Gastroesophageal sphincter (tissue), 4 donors: Measurements from ENCODE around the gene CD200R1L. TPM values are rescaled to one million over a fixed set of nuclear protein-coding genes. Genes with fewer than 3 reads are reported as not detected.

Experiments
- ATAC-seq: fragments of 150-250 bp; one replicate; pipeline ENCODE4 v1.9.1; 2016; ENCODE audit warnings: mild to moderate bottlenecking, moderate library complexity
- H3K27ac ChIP-seq, 4 donors: fragments of 200-600 bp; sonication (generic) in 3 of 4; 1 replicate in 3 of 4; 2 replicates in 1 of 4; pipeline ENCODE4 v1.5.1; 2016 to 2019
- H3K27me3 ChIP-seq: fragments of 200-600 bp; sonication (generic); one replicate; pipeline ENCODE4 v1.5.1; 2019
- H3K36me3 ChIP-seq, 2 donors: fragments of 200-600 bp; sonication (generic); one replicate each; pipeline ENCODE4 v1.5.1; 2019; ENCODE audit warnings: control low read depth in 1 of 2
- H3K4me1 ChIP-seq, 3 donors: fragments of 200-600 bp; sonication (generic); 1 replicate in 2 of 3; 2 replicates in 1 of 3; pipeline ENCODE4 v1.5.1; 2016 to 2019; ENCODE audit warnings: control low read depth in 2 of 3
- H3K4me3 ChIP-seq, 2 donors: fragments of 200-600 bp; sonication (generic); one replicate each; pipeline ENCODE4 v1.5.1; 2019; ENCODE audit warnings: mild to moderate bottlenecking in 1 of 2, moderate library complexity in 1 of 2
- H3K9me3 ChIP-seq, 3 donors: fragments of 200-600 bp; sonication (generic); one replicate each; pipeline ENCODE4 v1.5.1; 2017 to 2019; ENCODE audit warnings: control low read depth in 2 of 3
- EP300 ChIP-seq: sonication (generic); formaldehyde crosslinking; IDR thresholded peaks from one replicate; pipeline ENCODE4 v1.6.1; 2017; ENCODE audit warnings: antibody characterized with exemption, mild to moderate bottlenecking
- POLR2A ChIP-seq, 2 donors: fragments of 450-650 bp; IDR thresholded peaks; one replicate each; pipeline ENCODE4 v1.6.1; 2017; ENCODE audit warnings: antibody characterized with exemption in 2 of 2, mild to moderate bottlenecking in 2 of 2, moderate library complexity in 1 of 2
- POLR2AphosphoS5 ChIP-seq: sonication (generic); formaldehyde crosslinking; IDR thresholded peaks from one replicate; pipeline ENCODE4 v1.6.1; 2017; ENCODE audit warnings: antibody characterized with exemption
- WGBS, 2 donors: methylation state at CpG; one replicate each; pipeline ENCODE4 v1.1.5; 2018; ENCODE audit warnings: low coverage in 1 of 2; 5-methylcytosine and 5-hydroxymethylcytosine counted together
- total RNA-seq, 4 donors: library from RNA; depleted of rRNA; stranded (reverse); fragments of >200 nt; gene quantifications; one replicate each; pipeline ENCODE4 v1.1.0, GENCODE V29; 2016
- TF ChIP-seq, protein P1 (sequence below), 4 experiments: fragments of 200-600 bp in 2 of 4; fragments of 450-650 bp in 2 of 4; sonication (generic) in 1 of 4; IDR thresholded peaks; one replicate each; pipeline ENCODE4 v1.5.1; 2017 to 2019; ENCODE audit warnings: antibody characterized with exemption in 4 of 4, mild to moderate bottlenecking in 2 of 4, moderate library complexity in 2 of 4

Gene CD200R1L
- total RNA-seq, 4 donors from 2014 or later: not detected

DNA sequence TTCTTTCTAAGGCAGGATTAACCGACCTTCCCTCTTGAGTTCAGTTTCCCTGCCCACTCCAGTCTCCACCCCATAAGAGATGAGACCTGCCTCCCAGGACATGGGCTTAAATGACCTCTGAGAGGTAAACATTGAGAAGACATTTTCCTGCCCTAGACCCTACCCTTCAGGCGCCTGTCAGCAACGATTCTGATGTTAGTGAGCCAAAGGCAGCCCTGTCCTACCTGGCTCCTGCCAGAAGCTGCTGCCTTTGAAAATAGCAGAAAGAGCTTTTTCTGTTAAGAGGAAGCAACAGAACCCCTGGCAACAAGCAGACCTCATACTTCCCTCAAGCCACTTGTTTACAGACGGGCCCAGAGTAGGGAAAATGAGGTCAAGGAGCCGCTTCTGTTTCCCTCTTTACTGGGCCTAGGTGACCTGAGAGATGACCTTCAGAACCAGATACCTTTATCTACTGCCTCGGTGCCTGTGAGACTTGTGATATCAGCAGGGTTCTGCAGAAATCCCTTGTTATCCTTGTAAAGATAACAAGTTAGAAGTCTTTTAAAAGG is 52.0 kb downstream of the CD200R1L start:
- Histone ChIP-seq H3K4me1 (no peaks in the 10 kb centered on the region), H3K9me3 (no peaks in the 10 kb centered on the region), H3K27me3 (no peaks in the 10 kb centered on the region), H3K4me3 (no peak overlapping the region), H3K36me3 (no peaks in the 10 kb centered on the region), H3K27ac (no peak overlapping the region)
- no peak for ATAC-seq
- TF ChIP-seq, protein P1, sequence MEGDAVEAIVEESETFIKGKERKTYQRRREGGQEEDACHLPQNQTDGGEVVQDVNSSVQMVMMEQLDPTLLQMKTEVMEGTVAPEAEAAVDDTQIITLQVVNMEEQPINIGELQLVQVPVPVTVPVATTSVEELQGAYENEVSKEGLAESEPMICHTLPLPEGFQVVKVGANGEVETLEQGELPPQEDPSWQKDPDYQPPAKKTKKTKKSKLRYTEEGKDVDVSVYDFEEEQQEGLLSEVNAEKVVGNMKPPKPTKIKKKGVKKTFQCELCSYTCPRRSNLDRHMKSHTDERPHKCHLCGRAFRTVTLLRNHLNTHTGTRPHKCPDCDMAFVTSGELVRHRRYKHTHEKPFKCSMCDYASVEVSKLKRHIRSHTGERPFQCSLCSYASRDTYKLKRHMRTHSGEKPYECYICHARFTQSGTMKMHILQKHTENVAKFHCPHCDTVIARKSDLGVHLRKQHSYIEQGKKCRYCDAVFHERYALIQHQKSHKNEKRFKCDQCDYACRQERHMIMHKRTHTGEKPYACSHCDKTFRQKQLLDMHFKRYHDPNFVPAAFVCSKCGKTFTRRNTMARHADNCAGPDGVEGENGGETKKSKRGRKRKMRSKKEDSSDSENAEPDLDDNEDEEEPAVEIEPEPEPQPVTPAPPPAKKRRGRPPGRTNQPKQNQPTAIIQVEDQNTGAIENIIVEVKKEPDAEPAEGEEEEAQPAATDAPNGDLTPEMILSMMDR (IDR thresholded peaks at IDR 0.05): no peak
- TF ChIP-seq EP300: no peak
- no peak for TF ChIP-seq POLR2AphosphoS5
- TF ChIP-seq POLR2A (IDR thresholded peaks at IDR 0.05): no peak
- WGBS, 2 donors: 28 to 62% methylated on average over 3 of the region's 6 CpGs

DNA sequence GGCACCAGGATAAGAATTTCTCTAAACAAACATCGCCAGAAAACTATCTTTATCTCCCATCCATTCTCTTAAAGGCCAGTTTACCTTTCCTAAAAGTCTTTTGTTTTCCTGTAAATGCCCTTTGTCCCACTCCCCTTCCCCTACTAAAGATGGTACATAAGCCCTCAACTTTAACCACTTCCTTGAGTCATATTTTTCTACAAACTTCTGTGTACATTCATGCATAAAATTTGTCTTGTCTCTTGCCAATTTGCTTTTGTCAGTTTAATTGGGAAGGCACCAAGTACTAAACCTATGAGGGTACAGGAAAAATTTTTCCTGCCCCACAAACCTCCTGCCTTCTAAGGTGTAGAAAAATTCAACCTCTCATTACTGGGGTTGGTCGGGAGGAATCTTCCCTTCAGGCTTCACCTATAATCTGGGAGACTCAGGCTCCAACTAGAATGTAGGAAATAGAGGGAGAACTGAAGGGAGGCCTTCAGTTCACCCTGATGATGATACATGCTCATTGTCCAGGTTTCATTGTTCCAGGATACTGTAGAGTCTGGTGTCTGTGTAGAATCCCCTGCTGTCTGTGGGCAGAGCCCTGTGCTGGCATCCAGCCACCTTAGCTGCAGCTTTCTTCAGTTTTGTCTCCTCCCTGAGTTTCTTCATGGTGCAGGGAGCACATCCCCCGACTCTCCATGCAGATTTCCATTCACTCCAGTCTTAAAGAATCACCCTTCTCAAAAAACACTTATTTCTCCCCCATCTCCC is 53.2 kb downstream of the CD200R1L start:
- 77 to 83% methylated on average over 1 to 3 of the region's 3 CpGs for WGBS, 2 donors
- Histone ChIP-seq H3K4me3 (no peak overlapping the region), H3K27ac (no peak overlapping the region)

DNA sequence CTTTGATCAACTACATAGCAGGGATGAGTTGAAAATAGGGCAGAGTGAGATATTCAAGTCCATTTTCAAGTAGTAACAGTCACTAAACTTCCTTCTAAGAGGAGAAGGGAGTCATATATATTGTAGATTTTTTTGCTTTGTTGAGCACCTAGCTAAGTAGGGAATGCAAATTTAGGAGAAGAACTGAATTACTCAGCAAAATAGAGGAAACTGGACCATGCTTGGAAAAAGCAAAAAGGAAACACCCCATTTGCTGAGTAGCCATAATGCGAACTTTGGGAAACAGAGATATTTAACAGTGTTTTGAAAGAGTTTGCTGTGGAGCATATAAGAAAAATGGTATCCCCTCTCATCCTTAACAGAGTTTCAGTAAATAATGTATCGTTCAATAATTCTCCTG is 54.9 kb downstream of the CD200R1L start:
- no peaks in the 10 kb centered on the region for H3K36me3 ChIP-seq
- H3K27ac ChIP-seq: no peak overlapping the region
- 97 to 100% methylated on average over 2 of the region's 2 CpGs for WGBS, 2 donors
- ATAC-seq: no peak
- H3K9me3 ChIP-seq: no peaks in the 10 kb centered on the region
- H3K4me1 ChIP-seq: no peaks in the 10 kb centered on the region
- H3K27me3 ChIP-seq: no peaks in the 10 kb centered on the region
- H3K4me3 ChIP-seq: no peak overlapping the region
- TF ChIP-seq POLR2AphosphoS5 (no peak), POLR2A (IDR thresholded peaks at IDR 0.05) (no peak), EP300 (no peak)
- TF ChIP-seq, protein P1 (IDR thresholded peaks at IDR 0.05): no peak

More for the DNA sequence above, 53.2 kb downstream of the CD200R1L start:
- TF ChIP-seq POLR2A (IDR thresholded peaks at IDR 0.05) (no peak), POLR2AphosphoS5 (no peak), EP300 (no peak)
- TF ChIP-seq, protein P1 (IDR thresholded peaks at IDR 0.05): no peak
- no peaks in the 10 kb centered on the region for H3K27me3 ChIP-seq
- no peak for ATAC-seq
- H3K9me3 ChIP-seq: no peaks in the 10 kb centered on the region
- no peaks in the 10 kb centered on the region for H3K4me1 ChIP-seq
- no peaks in the 10 kb centered on the region for H3K36me3 ChIP-seq

DNA sequence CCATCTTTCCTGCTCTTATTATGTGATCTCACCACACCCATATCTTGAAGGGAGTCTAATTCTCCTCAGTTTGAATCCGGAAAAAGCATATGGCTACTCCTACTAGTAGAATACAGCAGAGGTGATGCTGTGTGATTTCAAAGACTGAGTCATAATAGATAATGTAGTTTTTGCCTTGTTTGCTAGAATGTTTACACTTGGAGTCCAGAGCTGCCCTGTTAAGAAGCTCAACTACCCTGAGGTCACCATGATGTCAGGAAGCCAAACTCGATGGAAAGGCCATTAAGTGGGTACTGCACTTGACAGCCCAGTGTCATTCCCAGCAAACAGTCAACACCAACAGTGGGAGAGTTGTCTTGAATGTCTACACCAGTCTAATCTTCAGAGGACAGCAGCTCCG is 56.9 kb downstream of the CD200R1L start:
- H3K27ac ChIP-seq: no peak overlapping the region
- H3K27me3 ChIP-seq: no peaks in the 10 kb centered on the region
- H3K4me1 ChIP-seq: no peaks in the 10 kb centered on the region
- 85 to 91% methylated on average over 1 to 2 of the region's 3 CpGs for WGBS, 2 donors
- TF ChIP-seq, protein P1 (IDR thresholded peaks at IDR 0.05): no peak
- TF ChIP-seq EP300 (no peak), POLR2AphosphoS5 (no peak), POLR2A (IDR thresholded peaks at IDR 0.05) (no peak)
- no peaks in the 10 kb centered on the region for H3K36me3 ChIP-seq
- no peaks in the 10 kb centered on the region for H3K9me3 ChIP-seq
- no peak for ATAC-seq
- H3K4me3 ChIP-seq: no peak overlapping the region
